H1 (cell line): Measurements from ENCODE around the gene BRAT1. TPM values are rescaled to one million over a fixed set of nuclear protein-coding genes. Genes with fewer than 3 reads are reported as not detected.

Source experiments
- SP2 ChIP-seq: IDR thresholded peaks from 2 replicates; pipeline ENCODE4 v1.6.1; 2012; ENCODE audit warnings: mild to moderate bottlenecking, low read length, inconsistent platforms
- polyA plus RNA-seq, 7 experiments: library from polyadenylated mRNA; depleted of rRNA in 3 of 7; stranded (reverse) in 5 of 7; unstranded in 2 of 7; fragments of >200 nt in 5 of 7; fragments of 200-250 nt in 2 of 7; gene quantifications; 1 replicate in 5 of 7; 2 replicates in 1 of 7; 4 replicates in 1 of 7; pipeline versions ENCODE4 v1.2.1 to v1.2.3, GENCODE V29; 2011 to 2013; ENCODE audit warnings: missing spikeins in 2 of 7, mixed read lengths in 2 of 7
- total RNA-seq: library from RNA; stranded (reverse); fragmentation: NEBNext Ultra II Directional; extraction: Animal tissue kit (Norgen Biotek cat#: 25700); gene quantifications from 2 replicates; pipeline ENCODE4 v1.2.1, GENCODE V29; 2021

The BRAT1 gene
- total and polyA plus RNA-seq, 2 of the 8 experiments (the other 6 are each of a cell fraction or from before 2014, with no cell fraction given), result 36.8 to 42.3 TPM

DNA sequence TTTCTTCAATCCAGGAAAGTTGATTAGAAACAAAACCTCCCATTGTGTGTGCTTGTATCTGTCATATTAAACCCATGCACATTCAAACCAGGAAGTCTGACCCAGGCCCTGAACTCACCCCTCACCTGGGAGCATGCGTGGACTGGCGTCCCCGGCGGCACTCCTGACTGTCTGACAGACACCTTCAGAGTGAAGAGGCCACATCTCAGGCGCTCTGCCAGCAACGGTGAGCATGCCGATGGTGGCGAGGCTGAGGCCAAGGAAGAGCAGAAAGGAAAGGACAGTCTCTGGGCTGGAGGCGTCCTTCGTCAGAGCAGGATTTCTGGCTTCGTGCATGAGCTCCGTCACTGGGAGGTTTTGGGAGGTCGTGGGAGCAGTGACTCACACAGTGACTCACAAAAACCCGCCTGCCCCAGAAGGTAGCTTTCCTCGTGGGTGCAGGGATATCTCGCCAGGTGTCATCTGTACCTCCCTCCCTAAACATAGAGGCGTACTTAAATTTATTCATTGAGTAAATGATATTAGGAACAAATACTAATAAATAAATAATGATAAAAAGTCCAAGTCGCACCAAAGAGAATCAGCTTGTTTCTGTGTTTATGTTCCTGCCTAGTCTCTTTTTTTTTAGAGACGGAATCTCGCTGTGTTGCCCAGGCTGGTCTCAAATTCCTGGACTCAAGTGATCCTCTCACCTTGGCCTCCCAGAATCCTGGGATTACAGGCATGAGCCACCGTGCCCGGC lies 16.9 kb upstream of the BRAT1 start (continued):
- no peak for TF ChIP-seq SP2
